ENCODE data around the gene RPL10.
A peak's percentile ranks its signal among the peaks of the same experiment; 100 is the strongest.

Gene RPL10

DNA sequence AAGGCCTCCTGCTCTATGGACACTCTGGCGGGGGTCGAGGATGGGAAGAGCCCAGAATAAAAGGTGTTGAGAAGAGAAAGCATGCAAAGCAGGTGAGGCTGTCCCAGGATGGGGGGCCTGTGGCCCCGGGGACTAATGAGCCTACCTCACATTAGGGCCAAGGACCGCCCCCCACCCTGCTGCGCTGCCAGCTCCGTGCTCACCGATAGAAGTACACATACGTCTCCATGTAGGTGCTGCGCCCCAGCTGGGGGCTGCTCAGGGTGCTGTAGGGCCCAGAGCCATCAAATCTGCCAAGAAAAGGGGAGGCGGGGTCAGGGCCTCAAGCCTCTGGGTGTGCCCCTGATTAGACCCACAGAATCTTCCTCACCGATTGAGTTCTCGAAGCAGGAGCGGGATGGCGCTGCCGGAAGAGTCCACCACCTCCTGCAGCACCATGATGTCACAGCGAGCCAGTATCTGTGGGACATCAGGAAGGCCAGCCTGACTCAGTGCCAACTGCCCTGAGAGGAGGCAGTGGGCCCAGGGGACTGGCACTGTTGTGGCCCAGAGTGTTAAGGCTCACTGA is 6.5 kb downstream of the RPL10 start:
- Histone ChIP-seq H3K4me3 (IDR thresholded peaks at IDR 0.05; ENCODE audit: insufficient read depth, low read depth, low read length) (no peak overlapping the region), H3K79me2 (ENCODE audit: insufficient read depth, low read depth) (peaks cover 6% of the 10 kb centered on the region), H4K20me1 (ENCODE audit: insufficient read depth) (no peaks in the 10 kb centered on the region), H3K27me3 (ENCODE audit: insufficient read depth, low read depth) (no peaks in the 10 kb centered on the region), H2AFZ (ENCODE audit: low read depth) (no peak overlapping the region), H3K4me1 (ENCODE audit: low read depth, poor library complexity, severe bottlenecking) (no peaks in the 10 kb centered on the region), H3K4me2 (no peak overlapping the region), H3K27ac (no peak overlapping the region), H3K36me3 (ENCODE audit: insufficient read depth) (no peaks in the 10 kb centered on the region), H3K9ac (no peak overlapping the region)
- no peak for TF ChIP-seq CTCF (conservative IDR thresholded peaks at IDR 0.05; ENCODE audit: low read depth, low read length)

DNA sequence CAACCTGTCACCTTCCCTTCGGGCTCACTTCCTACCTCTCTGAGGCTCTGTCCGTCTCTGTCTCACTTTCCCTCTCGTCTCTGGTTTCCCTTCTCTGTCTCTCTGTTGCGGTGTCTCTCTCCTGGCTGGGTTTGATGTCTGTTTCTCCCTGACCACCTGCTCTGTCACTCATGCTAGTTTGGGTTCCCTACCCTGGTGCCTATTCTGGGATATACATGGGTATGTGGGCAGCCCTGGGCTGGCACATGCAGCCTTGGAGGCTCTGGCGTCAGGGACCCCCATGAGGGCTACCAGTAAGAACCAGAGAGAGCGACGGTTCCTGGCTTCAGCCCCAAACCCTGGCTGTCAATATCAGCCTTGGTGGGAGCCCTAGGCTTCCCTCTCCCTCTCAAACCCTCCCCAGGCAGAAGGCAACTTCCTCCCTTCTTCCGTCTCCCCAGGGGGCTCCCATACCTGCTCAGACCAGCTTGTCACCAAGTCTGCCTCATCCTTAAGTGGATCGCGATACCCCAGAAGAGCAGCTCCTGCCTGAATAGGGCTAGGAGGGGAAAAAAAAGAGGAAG is 10.6 kb downstream of the RPL10 start:
- H3K4me2 ChIP-seq: no peak overlapping the region
- H2AFZ ChIP-seq (ENCODE audit: low read depth): no peak overlapping the region

GRCh38 chrX:154409222-154409871 is 11.2 kb downstream of the RPL10 start, which contains the start of gene DNASE1L1:
TSS of gene DNASE1L1 (minus strand) at chrX:154409254. CDS start at chrX:154405568, 3,686 bp downstream.
- Histone ChIP-seq H3K4me3 (IDR thresholded peaks at IDR 0.05; ENCODE audit: insufficient read depth, low read depth, low read length) (no peak within 1 kb of the TSS), H3K9ac (no peak within 1 kb of the TSS), H3K27me3 (ENCODE audit: insufficient read depth, low read depth) (no peaks in the 10 kb centered on the region), H3K4me1 (ENCODE audit: low read depth, poor library complexity, severe bottlenecking) (peaks cover 15% of the 10 kb centered on the region), H3K27ac (no peak within 1 kb of the TSS), H3K4me2 (no peak within 1 kb of the TSS), H3K36me3 (ENCODE audit: insufficient read depth) (no peaks in the 10 kb centered on the region), H3K79me2 (ENCODE audit: insufficient read depth, low read depth) (no peaks in the 10 kb centered on the region), H4K20me1 (ENCODE audit: insufficient read depth) (no peaks in the 10 kb centered on the region), H2AFZ (ENCODE audit: low read depth) (no peak within 1 kb of the TSS)
- TF ChIP-seq CTCF (conservative IDR thresholded peaks at IDR 0.05; ENCODE audit: low read depth, low read length): no peak

More for the DNA sequence above, 10.6 kb downstream of the RPL10 start:
- H3K4me3 ChIP-seq (IDR thresholded peaks at IDR 0.05; ENCODE audit: insufficient read depth, low read depth, low read length): no peak overlapping the region
- H3K4me1 ChIP-seq (ENCODE audit: low read depth, poor library complexity, severe bottlenecking): peaks cover 15% of the 10 kb centered on the region
- no peaks in the 10 kb centered on the region for H3K27me3 ChIP-seq (ENCODE audit: insufficient read depth, low read depth)
- no peak overlapping the region for H3K27ac ChIP-seq
- no peak overlapping the region for H3K9ac ChIP-seq
- no peaks in the 10 kb centered on the region for H3K36me3 ChIP-seq (ENCODE audit: insufficient read depth)
- no peaks in the 10 kb centered on the region for H4K20me1 ChIP-seq (ENCODE audit: insufficient read depth)
- TF ChIP-seq CTCF (conservative IDR thresholded peaks at IDR 0.05; ENCODE audit: low read depth, low read length): no peak
- H3K79me2 ChIP-seq (ENCODE audit: insufficient read depth, low read depth): no peaks in the 10 kb centered on the region

- TF ChIP-seq CTCF (conservative IDR thresholded peaks at IDR 0.05; ENCODE audit: low read depth, low read length): no peak
- Histone ChIP-seq H3K4me1 (ENCODE audit: low read depth, poor library complexity, severe bottlenecking) (peaks cover 15% of the 10 kb centered on the region), H3K4me3 (IDR thresholded peaks at IDR 0.05; ENCODE audit: insufficient read depth, low read depth, low read length) (no peak overlapping the region), H3K27me3 (ENCODE audit: insufficient read depth, low read depth) (no peaks in the 10 kb centered on the region), H4K20me1 (ENCODE audit: insufficient read depth) (no peaks in the 10 kb centered on the region), H2AFZ (ENCODE audit: low read depth) (peak overlapping the region; percentile 76), H3K27ac (peak overlapping the region; percentile 48), H3K79me2 (ENCODE audit: insufficient read depth, low read depth) (no peaks in the 10 kb centered on the region), H3K4me2 (peak overlapping the region; percentile 55), H3K9ac (peak overlapping the region; percentile 70), H3K36me3 (ENCODE audit: insufficient read depth) (no peaks in the 10 kb centered on the region)
Observed at GRCh38 chrX:154411981-154412340, 13.8 kb downstream of the RPL10 start.

Measured in KMS-11 (cell line).